Hippocampal formation (tissue), 2 donors: ENCODE measurements around the gene NLE1.
"Not testable (repeated sequence)": the region's sequence is repeated elsewhere in the genome, so short reads cannot be mapped to it uniquely, and the experiment has no call there.

Experiments
- DNase-seq, 2 donors: peaks; one replicate each; lab custom pipeline; 2025; lab: John Stamatoyannopoulos, UW

NLE1 gene

GRCh38 chr17:35141681-35142466, at the start of gene NLE1:
NLE1 (minus strand) TSS chr17:35142303; CDS start chr17:35142275, 28 bp downstream.
- DNase-seq = peak; percentile 68 to 77

GRCh38 chr17:35191001-35191695, 49.0 kb upstream of the NLE1 start:
- no peak for DNase-seq

GRCh38 chr17:35189291-35189690, 47.2 kb upstream of the NLE1 start:
- no peak for DNase-seq

GRCh38 chr17:35188111-35188510, 46.0 kb upstream of the NLE1 start:
- DNase-seq = no peak

GRCh38 chr17:35187481-35187880, 45.4 kb upstream of the NLE1 start:
- no peak for DNase-seq

GRCh38 chr17:35185849-35186248, 43.7 kb upstream of the NLE1 start:
- DNase-seq = no peak

- no peak for DNase-seq
Measured at GRCh38 chr17:35184274-35184673, 42.2 kb upstream of the NLE1 start.

GRCh38 chr17:35183332-35183731, 41.2 kb upstream of the NLE1 start:
- no peak for DNase-seq

GRCh38 chr17:35179379-35179778, 37.3 kb upstream of the NLE1 start:
- DNase-seq = not testable (repeated sequence)

- DNase-seq = no peak
Measured at GRCh38 chr17:35176897-35177296, 34.8 kb upstream of the NLE1 start.

GRCh38 chr17:35175638-35176415, 33.7 kb upstream of the NLE1 start:
- no peak for DNase-seq

- no peak for DNase-seq
Measured at GRCh38 chr17:35174835-35175334, 32.8 kb upstream of the NLE1 start.

- not testable (repeated sequence) for DNase-seq
Measured at GRCh38 chr17:35172321-35172720, 30.2 kb upstream of the NLE1 start.

GRCh38 chr17:35171834-35172233, 29.7 kb upstream of the NLE1 start:
- no peak for DNase-seq

- DNase-seq = no peak
Measured at GRCh38 chr17:35170968-35171771, 29.1 kb upstream of the NLE1 start.

GRCh38 chr17:35169835-35170363, 27.8 kb upstream of the NLE1 start:
- no peak for DNase-seq

GRCh38 chr17:35167666-35168065, 25.6 kb upstream of the NLE1 start:
- DNase-seq = no peak

- no peak for DNase-seq
Measured at GRCh38 chr17:35167046-35167445, 24.9 kb upstream of the NLE1 start.

- no peak for DNase-seq
Measured at GRCh38 chr17:35166526-35166925, 24.4 kb upstream of the NLE1 start.

GRCh38 chr17:35164716-35165115, 22.6 kb upstream of the NLE1 start:
- no peak for DNase-seq

- no peak for DNase-seq
Measured at GRCh38 chr17:35163886-35164285, 21.8 kb upstream of the NLE1 start.
